Stimulated activated CD4-positive, alpha-beta T cell treated with anti-CD3 and anti-CD28 coated beads, Interleukin-4, amount 100 ng/mL, for 24 hours (primary cell): Measurements from ENCODE around the gene TMEM132E.
"Not testable (repeated sequence)": the region's sequence is repeated elsewhere in the genome, so short reads cannot be mapped to it uniquely, and the experiment has no call there.

Experiments used
- DNase-seq: peaks from one replicate; pipeline ENCODE4 v3.0.0-alpha.2; 2020

TMEM132E gene

DNA sequence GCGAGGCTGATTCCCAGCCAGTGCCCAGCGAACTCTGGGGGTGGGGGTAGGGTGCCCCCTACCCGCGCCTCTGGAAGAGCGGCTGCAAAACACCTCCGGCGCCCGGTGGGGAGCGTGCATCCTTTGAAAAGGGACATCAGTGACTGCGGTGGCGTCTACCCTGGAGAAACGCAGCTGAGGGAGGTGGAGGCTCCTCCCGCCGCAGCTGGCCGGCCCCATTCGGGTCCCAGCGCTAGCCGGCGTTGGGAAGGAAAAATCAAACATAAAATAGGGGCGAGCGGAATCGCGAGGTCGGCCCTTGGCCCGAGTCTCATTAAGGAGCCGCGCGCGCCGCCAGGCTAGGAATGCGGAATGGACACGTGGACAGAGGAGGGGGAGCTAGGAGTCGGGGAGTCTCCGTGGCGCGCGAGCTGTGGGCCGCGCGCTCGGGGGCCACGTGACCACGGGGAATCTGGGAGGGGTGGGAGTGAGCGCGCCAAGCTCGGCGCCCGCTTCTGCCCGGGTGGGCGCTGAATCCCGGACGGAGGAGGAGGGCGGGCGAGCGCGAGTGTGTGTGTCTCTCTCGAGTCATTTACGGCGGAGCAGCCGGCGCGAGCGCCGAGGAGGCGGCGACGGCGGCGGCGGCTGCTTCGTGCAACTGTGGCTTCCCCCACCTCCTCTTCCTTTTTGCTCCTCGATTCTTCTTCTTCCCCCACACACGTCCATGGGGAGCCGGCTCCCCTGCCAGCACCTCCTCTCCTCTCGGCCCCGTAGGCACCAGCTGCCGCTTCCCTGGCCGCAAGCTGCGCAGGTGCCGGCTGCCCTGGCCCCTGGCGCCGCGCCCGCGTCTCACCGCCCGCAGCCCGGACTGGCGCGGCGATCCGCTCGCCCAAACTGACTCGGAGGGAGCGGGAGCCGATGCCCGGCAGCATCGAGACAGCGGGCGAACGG is at the start of gene TMEM132E:
Gene TMEM132E, plus strand, starts transcription at position 566 of the 930 bp plus-strand sequence. CDS start 1,495 bp downstream, outside the sequence.
- DNase-seq, result peak; percentile 6

- no peak for DNase-seq
Measured at GRCh38 chr17:34530918-34531317, 48.5 kb upstream of the TMEM132E start.

DNA sequence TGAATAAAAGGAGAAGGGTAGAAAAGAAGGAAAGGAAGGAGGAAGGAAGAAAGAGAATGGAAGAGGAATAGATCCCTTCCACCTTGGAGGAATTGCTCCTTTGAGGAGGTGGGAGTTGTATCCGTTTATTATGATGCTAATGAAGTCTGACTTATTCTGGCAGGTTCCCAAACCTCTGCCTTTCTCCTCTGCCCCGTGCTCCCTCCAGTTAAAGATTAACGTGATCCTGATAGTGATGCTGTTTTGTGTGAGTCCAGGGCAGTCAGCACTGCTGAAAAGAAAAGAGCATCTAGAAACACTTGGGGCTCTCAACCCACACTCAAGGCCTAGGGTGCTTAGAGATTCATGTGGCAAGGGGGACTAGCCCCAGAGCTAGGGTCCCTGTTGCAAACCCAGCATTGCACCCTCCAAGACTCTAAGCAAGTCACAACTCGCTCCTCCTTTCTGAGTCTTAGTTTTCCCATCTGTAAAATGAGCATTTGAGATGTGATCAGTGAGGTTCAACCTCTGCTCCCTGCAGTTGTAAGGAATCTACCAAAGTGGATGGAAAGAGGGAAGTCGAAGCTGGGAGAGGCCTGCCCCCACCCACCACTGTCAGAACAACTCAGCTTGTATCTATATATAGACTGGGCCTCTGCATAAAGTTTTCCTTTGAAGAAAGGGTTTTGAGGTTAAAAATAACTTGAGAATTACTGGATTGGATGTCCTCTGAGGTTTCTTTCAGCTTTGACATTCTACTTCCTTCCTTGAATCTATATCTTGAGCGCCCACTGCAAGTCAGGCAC is 46.9 kb upstream of the TMEM132E start:
- DNase-seq, result no peak

DNA sequence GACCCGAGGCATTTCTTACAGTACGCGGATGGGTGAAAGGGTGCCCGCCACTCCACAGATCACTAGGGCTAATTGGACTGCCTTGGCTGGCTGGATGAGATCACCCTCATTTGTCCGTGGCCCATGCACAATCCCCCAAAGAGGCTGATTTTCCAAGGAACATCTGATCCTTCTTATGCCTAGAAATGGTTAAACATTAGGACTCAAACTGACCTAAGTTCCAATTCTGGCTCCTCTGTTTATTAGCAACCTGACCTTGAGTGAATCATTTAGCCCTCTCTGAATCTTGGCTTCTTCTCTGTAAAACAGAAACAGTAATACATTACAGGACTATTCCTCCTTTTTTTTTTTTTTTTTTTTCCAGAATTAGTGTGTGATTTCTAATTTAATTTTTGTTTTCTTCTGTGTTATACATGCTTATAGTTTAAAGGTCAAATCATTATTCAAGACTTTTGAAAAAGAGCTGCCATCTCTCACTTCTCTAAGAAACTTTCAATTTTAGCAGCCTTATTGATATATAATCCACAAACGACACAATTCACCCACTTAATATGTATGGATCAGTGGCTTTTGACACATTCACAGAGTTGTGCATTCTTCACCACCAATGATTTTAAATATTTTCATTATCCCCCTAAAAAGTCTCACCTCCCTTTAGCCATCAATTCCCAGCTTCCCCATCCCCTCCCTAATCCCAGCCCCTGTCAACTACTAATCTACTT is 45.4 kb upstream of the TMEM132E start:
- no peak for DNase-seq

DNA sequence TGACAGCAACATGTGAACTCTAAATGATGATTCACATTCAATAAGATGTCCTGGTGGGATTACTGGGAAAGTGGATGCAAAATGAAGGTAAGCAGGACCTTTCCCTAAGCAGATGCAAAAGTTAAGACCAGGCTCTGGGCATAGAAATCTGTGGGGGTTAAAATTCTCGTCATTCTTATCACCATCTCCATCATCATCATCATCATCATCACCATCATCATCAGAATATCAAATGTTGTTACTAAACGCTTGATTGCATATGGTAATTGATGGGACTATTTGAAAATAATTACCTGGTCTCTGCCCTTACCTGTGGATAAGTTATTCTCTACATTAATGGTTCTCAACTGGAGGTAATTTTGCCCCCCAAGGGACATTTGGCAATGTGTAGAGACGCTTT is 41.9 kb upstream of the TMEM132E start:
- no peak for DNase-seq

DNA sequence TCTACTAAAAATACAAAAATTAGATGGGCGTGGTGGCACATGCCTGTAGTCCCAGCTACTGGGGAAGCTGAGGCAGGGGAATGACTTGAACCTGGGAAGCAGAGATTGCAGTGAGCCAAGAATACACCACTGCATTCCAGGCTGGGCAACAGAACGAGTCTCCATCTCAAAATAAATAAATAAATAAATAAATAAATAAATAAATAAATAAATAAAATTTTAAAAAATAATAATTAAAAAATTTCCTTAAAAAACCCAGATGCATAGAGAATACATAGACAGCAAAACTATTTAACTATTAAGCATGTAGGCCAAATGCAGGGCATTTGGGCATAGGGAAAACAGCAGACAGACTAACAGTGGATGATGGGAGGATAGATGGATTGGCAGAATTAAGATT is 40.8 kb upstream of the TMEM132E start:
- DNase-seq, result not testable (repeated sequence)

GRCh38 chr17:34539881-34540280 is 39.5 kb upstream of the TMEM132E start:
- no peak for DNase-seq

GRCh38 chr17:34542700-34543336 is 36.6 kb upstream of the TMEM132E start:
- DNase-seq, result peak; percentile 61

GRCh38 chr17:34547453-34548063 is 31.8 kb upstream of the TMEM132E start:
- no peak for DNase-seq

DNA sequence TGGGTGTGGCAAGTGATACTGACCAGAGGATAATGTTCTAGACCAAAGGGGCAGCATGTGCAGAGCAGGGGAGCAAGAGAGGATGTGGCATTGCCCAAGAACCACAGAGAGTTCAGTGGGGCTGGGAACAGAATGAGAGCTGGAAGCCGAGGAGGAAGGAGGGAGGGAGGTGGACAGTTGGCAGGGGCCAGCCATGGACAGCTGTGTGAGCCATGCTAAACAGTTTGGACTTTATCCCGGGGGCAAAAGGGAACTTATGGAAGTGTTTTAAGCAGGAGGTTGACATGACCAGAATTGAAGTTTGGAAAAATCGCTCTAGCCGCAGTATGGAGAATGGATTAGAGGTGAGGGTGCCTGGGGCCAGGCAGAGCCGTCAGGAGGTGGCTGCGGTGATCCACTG is 29.4 kb upstream of the TMEM132E start:
- no peak for DNase-seq

DNA sequence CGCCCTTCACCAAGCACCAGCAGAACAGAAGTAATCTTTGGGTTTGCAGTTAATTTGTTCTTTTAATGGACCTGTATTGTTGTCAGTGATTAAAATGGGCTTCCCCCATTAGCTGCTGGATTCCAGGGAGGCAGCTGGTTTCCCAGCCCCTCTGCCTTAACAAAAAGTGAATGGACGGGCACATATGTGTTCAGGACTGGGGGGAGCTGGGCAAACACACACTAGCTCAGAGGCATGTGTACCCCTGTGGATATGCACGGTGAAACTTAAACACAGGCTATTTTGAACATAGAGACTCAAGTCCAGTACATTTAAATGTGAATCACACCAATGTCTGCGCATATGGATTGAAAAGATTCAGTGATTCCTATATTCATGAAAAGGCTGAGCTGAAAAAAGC is 25.5 kb upstream of the TMEM132E start:
- no peak for DNase-seq

GRCh38 chr17:34556384-34556783 is 23.0 kb upstream of the TMEM132E start:
- no peak for DNase-seq

- no peak for DNase-seq
Measured at GRCh38 chr17:34556931-34557330, 22.5 kb upstream of the TMEM132E start.

GRCh38 chr17:34561328-34561727 is 18.1 kb upstream of the TMEM132E start:
- no peak for DNase-seq

GRCh38 chr17:34562387-34562786 is 17.0 kb upstream of the TMEM132E start:
- DNase-seq, result no peak

DNA sequence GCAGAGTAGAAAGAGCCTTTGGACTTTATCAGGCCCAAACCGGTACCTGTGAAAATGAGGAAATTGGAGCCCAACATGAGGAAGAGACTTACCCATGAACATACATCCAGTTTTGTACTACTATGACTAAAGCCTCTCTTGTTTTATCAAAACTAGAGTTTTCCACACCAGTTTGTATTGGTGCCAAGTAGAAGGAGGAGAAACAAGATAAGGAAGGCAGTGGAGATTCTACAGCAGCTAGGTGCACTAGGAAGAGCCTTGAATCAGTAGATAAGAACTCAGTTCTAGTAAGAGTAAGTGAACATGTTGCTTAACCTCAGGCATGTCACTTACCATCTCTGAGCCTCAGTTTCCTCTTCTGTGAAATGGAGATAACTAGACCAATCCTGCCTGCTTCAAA is 13.7 kb upstream of the TMEM132E start:
- no peak for DNase-seq

DNA sequence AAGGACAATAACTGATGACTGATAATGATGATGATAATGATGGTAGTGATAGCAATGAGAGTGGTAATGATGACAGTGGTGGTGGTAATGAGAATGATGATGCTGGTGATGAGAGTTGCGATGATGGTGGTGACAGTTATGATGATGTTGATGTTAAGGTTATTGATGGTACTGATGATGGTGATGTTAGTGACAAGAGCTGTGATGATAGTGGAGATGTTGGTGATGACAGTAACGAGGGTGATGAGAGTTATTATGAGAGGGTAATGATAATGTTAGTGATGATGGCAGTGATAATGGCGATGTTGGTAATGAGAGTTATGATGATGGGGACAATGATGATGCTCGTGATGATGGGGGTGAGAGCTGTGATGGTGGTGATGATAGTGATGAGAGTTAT is 13.2 kb upstream of the TMEM132E start:
- no peak for DNase-seq

GRCh38 chr17:34566873-34567272 is 12.5 kb upstream of the TMEM132E start:
- DNase-seq, result no peak

GRCh38 chr17:34567691-34568465 is 11.5 kb upstream of the TMEM132E start:
- DNase-seq, result no peak

- no peak for DNase-seq
Measured at GRCh38 chr17:34568953-34569352, 10.4 kb upstream of the TMEM132E start.

DNA sequence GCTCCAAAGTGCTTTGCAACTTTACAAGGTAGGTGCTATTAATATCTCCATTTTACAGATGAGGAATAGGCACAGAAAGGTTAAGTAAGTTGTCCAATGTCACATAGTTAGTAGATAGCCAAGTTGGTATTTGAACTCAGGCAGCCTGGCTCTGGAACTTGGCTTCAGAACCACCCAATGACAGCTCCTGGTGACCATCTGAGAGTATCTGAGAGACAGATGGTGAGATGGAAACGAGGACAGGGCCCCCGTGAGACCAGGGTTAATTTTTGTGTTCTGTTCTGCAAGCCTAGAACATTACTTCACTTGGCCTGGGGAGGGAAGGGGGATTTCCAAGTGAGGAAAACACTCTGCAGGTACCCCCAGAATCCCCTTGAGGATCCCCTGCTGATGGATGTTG is 9.8 kb upstream of the TMEM132E start:
- no peak for DNase-seq
